A673 (cell line): ENCODE data around the gene PRDM16. TPM values are rescaled to one million over a fixed set of nuclear protein-coding genes. Genes with fewer than 3 reads are reported as not detected.

ENCODE experiments used
- BruUV-seq: library from RNA; stranded (reverse); fragments of 400-500 nt; replicated peaks from 2 replicates; lab custom pipeline; 2021; lab: Mats Ljungman, UMichigan
- CTCF ChIA-PET: fragments of 300-600 bp; sonication (Branson Sonifier 250); formaldehyde crosslinking; loops from one replicate; lab custom pipeline; 2022; ENCODE audit warnings: antibody characterized with exemption; lab: Charles Lee
- POLR2A ChIA-PET: fragments of 300-600 bp; sonication (Branson Sonifier 250); formaldehyde crosslinking; loops from one replicate; lab custom pipeline; 2022; ENCODE audit warnings: antibody characterized with exemption; ENCODE audit not compliant: low non-redundant PET; lab: Charles Lee
- DNase-seq: peaks from one replicate; pipeline ENCODE4 v3.0.0-alpha.2; 2015; ENCODE audit warnings: low spot score
- H3K27ac ChIP-seq: fragments of 200-600 bp; sonication (generic); 2 replicates; pipeline ENCODE4 v1.5.1; 2016; ENCODE audit warnings: mixed run types, low read depth, mild to moderate bottlenecking, mixed read lengths, antibody characterized with exemption, low read length; ENCODE audit not compliant: poor library complexity, severe bottlenecking
- H3K27me3 ChIP-seq: fragments of 200-600 bp; sonication (generic); replicated peaks from 2 replicates; pipeline ENCODE4 v1.6.1; 2017; ENCODE audit warnings: mixed run types, low read depth, mild to moderate bottlenecking, mixed read lengths, antibody characterized with exemption, low read length; ENCODE audit not compliant: insufficient read depth, poor library complexity
- H3K36me3 ChIP-seq: fragments of 200-600 bp; sonication (generic); 2 replicates; pipeline ENCODE4 v1.6.1; 2016; ENCODE audit warnings: mixed run types, mild to moderate bottlenecking, mixed read lengths, antibody characterized with exemption, low read length; ENCODE audit not compliant: insufficient read depth, poor library complexity, severe bottlenecking
- H3K4me1 ChIP-seq: fragments of 200-600 bp; sonication (generic); 2 replicates; pipeline ENCODE4 v1.6.1; 2017; ENCODE audit warnings: mixed run types, mild to moderate bottlenecking, mixed read lengths, antibody characterized with exemption, low read length; ENCODE audit not compliant: insufficient read depth, poor library complexity, severe bottlenecking
- H3K4me3 ChIP-seq: fragments of 200-600 bp; sonication (generic); 2 replicates; pipeline ENCODE4 v1.5.1; 2016; ENCODE audit warnings: low read depth, mixed run types, mild to moderate bottlenecking, mixed read lengths, low read length; ENCODE audit not compliant: poor library complexity, severe bottlenecking
- H3K9me3 ChIP-seq: fragments of 200-600 bp; sonication (generic); 2 replicates; pipeline ENCODE4 v1.6.1; 2016; ENCODE audit warnings: mixed run types, low read depth, mild to moderate bottlenecking, mixed read lengths, antibody characterized with exemption, low read length; ENCODE audit not compliant: poor library complexity, severe bottlenecking
- EZH2 ChIP-seq: fragments of 200-600 bp; sonication (generic); IDR thresholded peaks from 2 replicates; pipeline ENCODE4 v1.6.1; 2017; ENCODE audit warnings: borderline replicate concordance, low read depth, mild to moderate bottlenecking, mixed read lengths, antibody characterized with exemption, low read length; ENCODE audit not compliant: poor library complexity, severe bottlenecking
- intact Hi-C: fragments of 100-400 bp; cut with micrococcal nuclease; formaldehyde crosslinking; loops from one replicate; pipeline ENCODE4 v1.10.0; 2022; ENCODE audit not compliant: unreplicated experiment
- total RNA-seq: library from RNA; stranded (reverse); gene quantifications from 2 replicates; pipeline ENCODE4 v1.2.3, GENCODE V29; 2021
- TF ChIP-seq, protein P1 (sequence below): fragments of 300-800, 200-600 bp; sonication (generic); conservative IDR thresholded peaks from 2 replicates; pipeline ENCODE4 v1.5.1; 2017; ENCODE audit warnings: low read depth, mild to moderate bottlenecking, antibody characterized with exemption, low read length, moderate library complexity, mixed read lengths

Gene PRDM16
- total RNA-seq, 1 experiment from 2014 or later = 0.49 TPM

- H3K4me1 ChIP-seq = no peaks in the 10 kb centered on the region
- H3K9me3 ChIP-seq = no peaks in the 10 kb centered on the region
- peaks cover 50% of the 10 kb centered on the region for H3K27me3 ChIP-seq
- TF ChIP-seq, protein P1, sequence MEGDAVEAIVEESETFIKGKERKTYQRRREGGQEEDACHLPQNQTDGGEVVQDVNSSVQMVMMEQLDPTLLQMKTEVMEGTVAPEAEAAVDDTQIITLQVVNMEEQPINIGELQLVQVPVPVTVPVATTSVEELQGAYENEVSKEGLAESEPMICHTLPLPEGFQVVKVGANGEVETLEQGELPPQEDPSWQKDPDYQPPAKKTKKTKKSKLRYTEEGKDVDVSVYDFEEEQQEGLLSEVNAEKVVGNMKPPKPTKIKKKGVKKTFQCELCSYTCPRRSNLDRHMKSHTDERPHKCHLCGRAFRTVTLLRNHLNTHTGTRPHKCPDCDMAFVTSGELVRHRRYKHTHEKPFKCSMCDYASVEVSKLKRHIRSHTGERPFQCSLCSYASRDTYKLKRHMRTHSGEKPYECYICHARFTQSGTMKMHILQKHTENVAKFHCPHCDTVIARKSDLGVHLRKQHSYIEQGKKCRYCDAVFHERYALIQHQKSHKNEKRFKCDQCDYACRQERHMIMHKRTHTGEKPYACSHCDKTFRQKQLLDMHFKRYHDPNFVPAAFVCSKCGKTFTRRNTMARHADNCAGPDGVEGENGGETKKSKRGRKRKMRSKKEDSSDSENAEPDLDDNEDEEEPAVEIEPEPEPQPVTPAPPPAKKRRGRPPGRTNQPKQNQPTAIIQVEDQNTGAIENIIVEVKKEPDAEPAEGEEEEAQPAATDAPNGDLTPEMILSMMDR = no peak
- TF ChIP-seq EZH2 = no peak
- POLR2A ChIA-PET = no interaction called here
- H3K27ac ChIP-seq = no peak overlapping the region
- no peak for DNase-seq
- H3K4me3 ChIP-seq = no peak overlapping the region
- no peaks in the 10 kb centered on the region for H3K36me3 ChIP-seq
- intact Hi-C loops = no loop called here
- no TSS peak for BruUV-seq
- CTCF ChIA-PET = no interaction called here
Observed at GRCh38 chr1:3159121-3159520, 90.1 kb downstream of the PRDM16 start.

DNA sequence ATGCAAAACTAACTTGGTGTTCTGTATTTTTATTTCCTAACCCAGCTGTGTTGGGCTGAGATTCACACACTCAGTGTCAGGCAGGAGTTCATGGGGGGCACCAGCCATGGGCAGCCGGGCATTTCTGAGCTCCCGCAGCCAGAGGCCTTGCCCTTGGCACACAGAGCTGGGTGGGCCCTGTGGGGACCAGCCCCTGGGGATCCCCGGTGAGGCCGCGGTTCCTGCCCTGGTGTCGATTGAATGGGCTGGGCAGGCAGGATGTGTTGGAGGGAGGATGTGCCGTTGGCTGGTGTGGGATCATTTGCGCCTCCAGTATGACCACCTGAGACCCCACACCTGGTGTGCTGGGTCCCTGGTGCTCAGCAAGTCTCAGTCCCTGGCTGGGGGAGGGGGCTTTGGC lies 91.0 kb downstream of the PRDM16 start:
- CTCF ChIA-PET = no interaction called here
- TF ChIP-seq EZH2 = no peak
- TF ChIP-seq, protein P1 = no peak
- POLR2A ChIA-PET = no interaction called here
- BruUV-seq = no TSS peak
- H3K9me3 ChIP-seq = no peaks in the 10 kb centered on the region
- no peak overlapping the region for H3K27ac ChIP-seq
- H3K27me3 ChIP-seq = peaks cover 41% of the 10 kb centered on the region
- H3K4me3 ChIP-seq = no peak overlapping the region
- no peaks in the 10 kb centered on the region for H3K36me3 ChIP-seq
- no peaks in the 10 kb centered on the region for H3K4me1 ChIP-seq
- no peak for DNase-seq
- intact Hi-C loops = no loop called here

GRCh38 chr1:3160647-3161145 lies 91.7 kb downstream of the PRDM16 start:
- Histone ChIP-seq H3K27ac (no peak overlapping the region), H3K36me3 (no peaks in the 10 kb centered on the region), H3K9me3 (no peaks in the 10 kb centered on the region), H3K4me3 (no peak overlapping the region), H3K4me1 (no peaks in the 10 kb centered on the region), H3K27me3 (peaks cover 40% of the 10 kb centered on the region)
- no TSS peak for BruUV-seq
- ChIA-PET POLR2A (no interaction called here), CTCF (no interaction called here)
- intact Hi-C loops = no loop called here
- no peak for DNase-seq
- TF ChIP-seq, protein P1 = no peak
- no peak for TF ChIP-seq EZH2
